NCI-H2081 treated with DMSO at 0.1 percent for 48 hours (cell line): ENCODE results near the gene ADGRG6.

Experiments used
- DNase-seq: peaks from one replicate; lab custom pipeline; 2025; lab: John Stamatoyannopoulos, UW

ADGRG6 gene

DNA sequence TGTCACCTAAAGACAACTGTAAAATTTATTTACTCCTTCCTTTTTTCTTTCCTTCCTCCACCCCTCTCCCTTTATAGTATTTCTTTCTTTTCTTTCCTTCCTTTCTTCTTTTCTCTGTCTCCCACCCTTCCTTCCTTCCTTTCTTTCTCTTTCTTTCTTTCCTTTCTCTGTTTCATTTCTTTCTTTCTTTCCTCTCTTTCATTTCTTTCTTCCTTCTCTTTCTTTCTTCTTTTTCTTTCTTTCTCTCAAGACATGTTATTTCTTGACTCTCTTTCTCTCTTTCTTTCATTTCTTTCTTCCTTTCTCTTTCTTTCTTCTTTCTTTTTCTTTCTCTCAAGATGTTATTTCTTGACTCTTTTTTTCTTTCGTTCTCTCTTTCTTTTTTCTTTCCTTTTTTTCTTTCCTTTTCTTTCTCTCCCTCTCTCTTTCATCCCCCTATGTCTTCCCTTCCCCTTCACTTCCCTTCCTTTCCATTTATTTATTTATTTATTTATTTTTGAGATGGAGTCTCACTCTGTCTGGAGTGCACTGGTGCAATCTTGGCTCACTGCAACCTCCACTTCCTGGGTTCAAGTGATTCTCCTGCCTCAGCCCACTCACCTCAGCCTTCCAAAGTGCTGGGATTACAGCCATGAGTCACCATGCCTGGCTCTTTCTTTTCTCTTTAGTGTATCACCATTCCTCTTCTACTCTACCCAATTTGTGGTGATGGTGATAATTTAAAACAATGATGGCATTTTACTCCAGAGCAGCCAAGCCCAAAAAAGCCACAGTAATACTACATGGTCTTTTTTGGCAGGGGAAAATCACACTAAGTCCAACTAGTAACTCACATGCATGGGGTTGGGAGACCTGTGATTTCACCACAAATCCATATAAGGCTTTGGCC lies 188.2 kb downstream of the ADGRG6 start:
- DNase-seq = no peak
